Measurements from ENCODE around the gene ZFYVE28.

DNA sequence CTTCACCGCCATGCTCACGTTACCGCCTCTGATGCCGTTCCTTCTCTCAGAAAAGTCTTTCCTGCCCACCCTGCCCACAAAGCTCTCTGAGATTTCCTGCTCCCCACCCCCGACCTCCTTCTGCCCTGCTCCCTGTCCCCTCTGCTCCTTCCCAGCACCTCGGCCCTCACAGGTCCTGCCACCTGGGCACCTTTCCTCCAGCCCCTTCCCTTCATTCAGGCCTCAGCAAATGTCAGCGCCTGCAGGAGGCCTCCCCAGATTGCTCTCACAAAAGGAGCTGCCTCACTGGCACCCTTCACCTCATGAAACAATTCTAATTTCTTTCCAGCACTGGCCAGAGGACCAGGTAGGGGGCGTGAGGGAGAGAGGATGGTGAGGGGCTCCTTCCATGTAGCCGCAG lies 122.9 kb downstream of the ZFYVE28 start:
- TF ChIP-seq, protein P1, sequence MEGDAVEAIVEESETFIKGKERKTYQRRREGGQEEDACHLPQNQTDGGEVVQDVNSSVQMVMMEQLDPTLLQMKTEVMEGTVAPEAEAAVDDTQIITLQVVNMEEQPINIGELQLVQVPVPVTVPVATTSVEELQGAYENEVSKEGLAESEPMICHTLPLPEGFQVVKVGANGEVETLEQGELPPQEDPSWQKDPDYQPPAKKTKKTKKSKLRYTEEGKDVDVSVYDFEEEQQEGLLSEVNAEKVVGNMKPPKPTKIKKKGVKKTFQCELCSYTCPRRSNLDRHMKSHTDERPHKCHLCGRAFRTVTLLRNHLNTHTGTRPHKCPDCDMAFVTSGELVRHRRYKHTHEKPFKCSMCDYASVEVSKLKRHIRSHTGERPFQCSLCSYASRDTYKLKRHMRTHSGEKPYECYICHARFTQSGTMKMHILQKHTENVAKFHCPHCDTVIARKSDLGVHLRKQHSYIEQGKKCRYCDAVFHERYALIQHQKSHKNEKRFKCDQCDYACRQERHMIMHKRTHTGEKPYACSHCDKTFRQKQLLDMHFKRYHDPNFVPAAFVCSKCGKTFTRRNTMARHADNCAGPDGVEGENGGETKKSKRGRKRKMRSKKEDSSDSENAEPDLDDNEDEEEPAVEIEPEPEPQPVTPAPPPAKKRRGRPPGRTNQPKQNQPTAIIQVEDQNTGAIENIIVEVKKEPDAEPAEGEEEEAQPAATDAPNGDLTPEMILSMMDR (IDR thresholded peaks at IDR 0.05): no peak
- no peak for TF ChIP-seq POLR2A (IDR thresholded peaks at IDR 0.05)
